Coronary artery (tissue), 2 donors: ENCODE measurements around the gene CCL23.

Experiments used
- DNase-seq: peaks from one replicate; pipeline ENCODE4 v3.0.0-alpha.2; 2017; ENCODE audit warnings: low spot score
- H3K27ac ChIP-seq, 2 donors: fragments of 200-600 bp; sonication (generic); one replicate each; pipeline ENCODE4 v1.5.1; 2016 to 2019
- H3K4me3 ChIP-seq: fragments of 200-600 bp; sonication (generic); 2 replicates; pipeline ENCODE4 v1.5.1; 2016; ENCODE audit warnings: mild to moderate bottlenecking, moderate library complexity
- TF ChIP-seq, protein P1 (sequence below): fragments of 200-600 bp; sonication (generic); IDR thresholded peaks from one replicate; pipeline ENCODE4 v1.5.1; 2019; ENCODE audit warnings: antibody characterized with exemption

Gene CCL23, protein sequence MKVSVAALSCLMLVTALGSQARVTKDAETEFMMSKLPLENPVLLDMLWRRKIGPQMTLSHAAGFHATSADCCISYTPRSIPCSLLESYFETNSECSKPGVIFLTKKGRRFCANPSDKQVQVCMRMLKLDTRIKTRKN

DNA sequence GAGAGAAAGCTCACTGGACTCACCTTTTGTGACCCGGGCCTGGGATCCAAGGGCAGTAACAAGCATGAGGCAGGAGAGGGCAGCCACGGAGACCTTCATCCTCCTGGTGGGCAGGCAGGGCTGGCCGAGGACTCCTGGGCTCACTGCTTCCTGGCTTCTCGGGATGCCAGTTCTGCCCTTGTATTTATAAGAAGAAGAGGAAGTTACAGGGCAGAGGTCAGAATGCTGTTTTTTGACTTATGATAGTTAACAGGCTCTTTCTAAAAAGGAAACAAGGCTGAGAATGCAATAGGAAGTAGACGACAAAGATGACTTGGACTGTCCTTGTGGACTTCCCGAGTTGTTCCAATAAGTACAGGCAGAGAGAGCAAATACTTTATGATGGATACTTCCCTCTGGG, at the start of gene CCL23:
Gene CCL23 (minus strand): TSS at position 174 of the 400 bp plus-strand sequence. CDS start 75 bp downstream, at position 99.
- DNase-seq = no peak
- H3K4me3 ChIP-seq = no peak within 1 kb of the TSS
- H3K27ac ChIP-seq = peak within 1 kb of the TSS in 1 of 2 donors; percentile 33
- TF ChIP-seq, protein P1, sequence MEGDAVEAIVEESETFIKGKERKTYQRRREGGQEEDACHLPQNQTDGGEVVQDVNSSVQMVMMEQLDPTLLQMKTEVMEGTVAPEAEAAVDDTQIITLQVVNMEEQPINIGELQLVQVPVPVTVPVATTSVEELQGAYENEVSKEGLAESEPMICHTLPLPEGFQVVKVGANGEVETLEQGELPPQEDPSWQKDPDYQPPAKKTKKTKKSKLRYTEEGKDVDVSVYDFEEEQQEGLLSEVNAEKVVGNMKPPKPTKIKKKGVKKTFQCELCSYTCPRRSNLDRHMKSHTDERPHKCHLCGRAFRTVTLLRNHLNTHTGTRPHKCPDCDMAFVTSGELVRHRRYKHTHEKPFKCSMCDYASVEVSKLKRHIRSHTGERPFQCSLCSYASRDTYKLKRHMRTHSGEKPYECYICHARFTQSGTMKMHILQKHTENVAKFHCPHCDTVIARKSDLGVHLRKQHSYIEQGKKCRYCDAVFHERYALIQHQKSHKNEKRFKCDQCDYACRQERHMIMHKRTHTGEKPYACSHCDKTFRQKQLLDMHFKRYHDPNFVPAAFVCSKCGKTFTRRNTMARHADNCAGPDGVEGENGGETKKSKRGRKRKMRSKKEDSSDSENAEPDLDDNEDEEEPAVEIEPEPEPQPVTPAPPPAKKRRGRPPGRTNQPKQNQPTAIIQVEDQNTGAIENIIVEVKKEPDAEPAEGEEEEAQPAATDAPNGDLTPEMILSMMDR = no peak

DNA sequence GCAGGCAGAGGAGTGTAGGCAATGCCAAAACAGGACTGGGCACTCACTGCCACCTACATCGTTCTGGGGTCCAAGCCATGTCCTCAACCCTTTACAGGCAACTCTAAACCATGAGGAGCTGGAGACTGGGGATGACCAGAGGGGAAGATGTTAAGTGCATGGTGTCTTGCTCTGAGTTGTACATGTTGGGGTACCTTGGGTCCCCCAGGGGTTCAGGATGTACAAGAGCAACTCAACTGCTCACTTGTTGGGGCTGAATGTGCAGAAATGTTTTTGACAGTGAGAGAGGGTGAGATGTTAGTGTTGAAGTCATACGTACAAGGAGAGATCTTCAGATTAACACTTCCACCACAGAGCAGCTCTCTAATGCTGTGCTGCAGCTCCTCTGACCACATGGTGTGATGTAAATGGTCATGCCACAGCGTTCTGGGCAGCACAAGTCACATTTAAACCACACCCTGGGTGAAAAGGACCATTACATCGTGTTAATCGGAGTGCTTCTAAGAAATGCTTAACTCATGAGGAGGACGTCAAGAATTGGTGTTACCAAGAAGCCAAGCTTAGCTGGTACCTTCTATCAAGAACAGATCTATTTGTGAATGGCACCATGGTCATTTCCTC, 48.7 kb upstream of the CCL23 start:
- H3K4me3 ChIP-seq = no peak overlapping the region
- TF ChIP-seq, protein P1 = no peak
- H3K27ac ChIP-seq = no peak overlapping the region
- no peak for DNase-seq

DNA sequence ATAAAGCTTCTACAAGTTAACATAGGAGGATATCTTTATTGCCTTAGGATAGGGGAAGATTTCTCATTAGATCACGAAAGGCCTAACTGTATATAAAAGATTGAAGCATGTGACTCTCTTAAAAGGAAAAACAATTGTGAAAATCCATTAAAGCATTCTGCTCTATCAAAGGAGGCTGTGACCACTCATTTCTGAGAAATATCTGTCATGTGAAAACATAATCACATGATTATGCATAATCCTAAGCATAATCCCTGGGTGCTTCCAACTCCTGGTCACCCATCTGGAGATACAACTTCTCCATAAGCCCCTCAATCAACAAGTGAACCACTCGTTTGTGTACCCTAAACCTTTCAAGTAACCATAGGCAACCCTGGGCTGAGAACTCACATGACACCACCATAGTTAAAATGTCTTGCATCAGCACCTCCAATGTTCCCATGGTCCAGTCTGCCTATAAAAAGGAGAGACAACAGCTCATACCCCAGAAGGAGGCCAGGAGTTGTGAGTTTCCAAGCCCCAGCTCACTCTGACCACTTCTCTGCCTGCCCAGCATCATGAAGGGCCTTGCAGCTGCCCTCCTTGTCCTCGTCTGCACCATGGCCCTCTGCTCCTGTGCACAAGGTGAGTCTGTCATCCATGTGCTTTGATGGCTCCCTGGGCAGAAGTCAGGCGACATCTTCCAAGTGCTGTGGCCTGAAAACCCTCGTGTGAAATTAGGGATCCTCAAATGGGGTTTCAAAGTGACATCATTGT, 46.2 kb upstream of the CCL23 start, which contains the start of gene CCL18:
Gene CCL18 (plus strand): TSS at position 487 of the 756 bp plus-strand sequence. CDS start 71 bp downstream, at position 558.
- no peak for DNase-seq
- H3K4me3 ChIP-seq = no peak within 1 kb of the TSS
- H3K27ac ChIP-seq = no peak within 1 kb of the TSS
- TF ChIP-seq, protein P1 = no peak

DNA sequence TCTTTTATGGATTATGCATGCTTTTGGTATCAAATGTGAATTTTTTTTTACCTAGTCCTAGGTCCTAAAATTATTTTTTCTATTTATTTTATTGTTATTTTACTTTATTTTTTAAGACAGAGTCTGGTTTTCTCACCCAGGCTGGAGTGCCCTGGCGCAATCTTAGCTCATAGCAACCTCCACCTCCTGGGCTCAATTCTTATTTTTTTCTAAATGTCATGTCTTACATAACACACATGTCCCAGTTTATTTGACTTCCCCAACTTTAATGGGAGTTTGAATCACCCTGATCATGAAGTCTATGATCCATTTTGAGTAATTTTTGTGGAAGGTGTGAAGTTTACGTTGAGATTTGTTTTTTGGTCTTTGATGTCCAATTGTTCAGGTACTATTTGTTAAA, 43.0 kb upstream of the CCL23 start:
- H3K4me3 ChIP-seq = no peak overlapping the region
- no peak overlapping the region for H3K27ac ChIP-seq
- DNase-seq = no peak
- TF ChIP-seq, protein P1 = no peak

DNA sequence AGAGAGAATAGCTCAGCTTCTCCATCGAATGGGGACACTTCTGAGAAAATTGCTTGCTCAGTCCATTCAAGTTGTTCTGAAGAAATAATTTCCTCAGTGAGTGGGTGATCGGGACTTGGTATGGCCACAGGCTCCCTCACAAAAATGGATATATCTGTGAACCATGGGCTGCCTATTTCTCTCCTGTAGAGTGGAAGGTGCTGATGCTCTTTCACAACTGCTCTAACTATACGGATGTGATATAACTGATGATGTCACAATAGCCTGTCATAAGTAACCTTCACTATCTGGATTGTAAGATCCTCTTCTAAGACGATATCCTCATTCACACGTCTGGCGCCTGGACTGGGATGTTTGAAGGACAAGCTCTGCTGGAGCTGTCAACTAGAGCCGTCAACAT, 41.6 kb upstream of the CCL23 start:
- no peak overlapping the region for H3K27ac ChIP-seq
- TF ChIP-seq, protein P1 = no peak
- no peak for DNase-seq
- no peak overlapping the region for H3K4me3 ChIP-seq

DNA sequence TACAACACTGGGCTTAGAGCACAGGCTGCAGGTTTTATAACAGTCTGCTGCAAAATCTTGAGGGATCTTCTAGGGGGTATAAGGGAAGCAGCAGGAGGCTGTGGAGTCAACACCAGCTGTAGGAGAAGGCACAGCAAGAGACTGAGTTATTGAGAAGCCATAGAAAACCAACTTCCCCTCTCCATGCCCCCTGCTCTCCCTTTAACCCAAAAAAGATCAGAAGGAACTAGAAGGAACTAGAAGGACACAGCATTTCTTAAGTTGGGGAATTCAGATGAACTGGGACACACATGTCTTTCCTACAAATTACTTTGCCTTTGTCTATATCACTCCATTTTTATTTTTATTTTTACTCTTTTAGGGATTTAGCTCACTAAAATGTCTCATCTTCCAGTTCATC, 40.1 kb upstream of the CCL23 start:
- DNase-seq = no peak
- no peak overlapping the region for H3K4me3 ChIP-seq
- TF ChIP-seq, protein P1 = no peak
- H3K27ac ChIP-seq = no peak overlapping the region
